ENCODE results near the gene COL20A1.

Gene COL20A1

GRCh38 chr20:63325021-63325471 is 32.1 kb downstream of the COL20A1 start:
- H3K9ac ChIP-seq (ENCODE audit: low read length) = no peak overlapping the region
- no peak overlapping the region for H3K4me3 ChIP-seq (ENCODE audit: low read length)
- no peaks in the 10 kb centered on the region for H3K9me3 ChIP-seq (ENCODE audit: control insufficient read depth, low read length)
- peaks cover 10% of the 10 kb centered on the region for H3K27me3 ChIP-seq (ENCODE audit: control insufficient read depth, insufficient read depth, low read length)
- no peaks in the 10 kb centered on the region for H3K4me1 ChIP-seq (ENCODE audit: control insufficient read depth, insufficient read depth, low read length)
- H3K36me3 ChIP-seq (ENCODE audit: control insufficient read depth, insufficient read depth, low read length) = no peaks in the 10 kb centered on the region

DNA sequence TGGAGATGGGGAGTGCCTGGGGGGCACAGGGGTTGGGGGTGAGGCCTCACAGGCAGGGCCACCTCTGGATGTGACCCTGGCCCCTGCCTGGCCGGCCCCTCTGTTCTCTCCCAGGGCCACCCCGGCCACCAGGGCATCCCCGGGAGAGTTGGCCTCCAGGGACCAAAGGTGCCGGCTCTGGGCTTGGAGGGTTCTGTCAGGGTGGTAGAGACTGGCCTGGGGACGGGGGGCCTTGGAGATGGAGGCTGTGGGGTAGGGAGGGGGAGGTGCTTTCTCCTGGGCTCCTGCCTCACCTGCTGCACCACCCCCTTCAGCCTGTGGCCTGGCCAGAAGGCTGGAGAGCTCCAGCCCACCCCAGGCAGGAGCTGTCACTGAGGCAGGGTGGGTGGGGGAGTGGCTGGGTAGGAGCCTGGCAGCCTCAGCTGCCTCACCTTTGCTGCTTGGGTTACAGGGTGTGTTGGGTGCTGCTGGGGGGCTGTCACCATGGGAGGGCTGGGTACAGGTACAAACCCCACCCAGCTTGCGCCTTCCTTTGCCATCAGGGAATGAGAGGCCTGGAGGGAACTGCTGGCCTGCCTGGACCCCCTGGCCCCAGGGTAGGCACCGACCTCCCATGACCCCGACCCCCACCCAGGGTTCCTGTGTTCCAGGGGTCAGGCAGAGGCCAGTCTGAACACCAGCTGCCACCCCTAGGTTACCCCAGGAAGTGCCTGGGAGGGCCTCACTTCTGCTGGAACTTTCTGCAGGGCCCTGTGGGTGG is 32.7 kb downstream of the COL20A1 start:
- Histone ChIP-seq H3K4me3 (ENCODE audit: low read length) (no peak overlapping the region), H3K27me3 (ENCODE audit: control insufficient read depth, insufficient read depth, low read length) (peaks cover 10% of the 10 kb centered on the region), H3K36me3 (ENCODE audit: control insufficient read depth, insufficient read depth, low read length) (no peaks in the 10 kb centered on the region), H3K4me1 (ENCODE audit: control insufficient read depth, insufficient read depth, low read length) (no peaks in the 10 kb centered on the region), H3K9ac (ENCODE audit: low read length) (no peak overlapping the region), H3K9me3 (ENCODE audit: control insufficient read depth, low read length) (no peaks in the 10 kb centered on the region)

- peaks cover 14% of the 10 kb centered on the region for H3K27me3 ChIP-seq (ENCODE audit: control insufficient read depth, insufficient read depth, low read length)
- no peaks in the 10 kb centered on the region for H3K36me3 ChIP-seq (ENCODE audit: control insufficient read depth, insufficient read depth, low read length)
- H3K4me1 ChIP-seq (ENCODE audit: control insufficient read depth, insufficient read depth, low read length) = no peaks in the 10 kb centered on the region
- H3K9me3 ChIP-seq (ENCODE audit: control insufficient read depth, low read length) = no peaks in the 10 kb centered on the region
- no peak overlapping the region for H3K9ac ChIP-seq (ENCODE audit: low read length)
- no peak overlapping the region for H3K4me3 ChIP-seq (ENCODE audit: low read length)
Measured at GRCh38 chr20:63326314-63327230, 33.6 kb downstream of the COL20A1 start.

GRCh38 chr20:63327231-63327745 is 34.3 kb downstream of the COL20A1 start:
- no peak overlapping the region for H3K4me3 ChIP-seq (ENCODE audit: low read length)
- H3K9ac ChIP-seq (ENCODE audit: low read length) = no peak overlapping the region
- no peaks in the 10 kb centered on the region for H3K9me3 ChIP-seq (ENCODE audit: control insufficient read depth, low read length)
- no peaks in the 10 kb centered on the region for H3K4me1 ChIP-seq (ENCODE audit: control insufficient read depth, insufficient read depth, low read length)
- peaks cover 10% of the 10 kb centered on the region for H3K27me3 ChIP-seq (ENCODE audit: control insufficient read depth, insufficient read depth, low read length)
- H3K36me3 ChIP-seq (ENCODE audit: control insufficient read depth, insufficient read depth, low read length) = no peaks in the 10 kb centered on the region

- no peaks in the 10 kb centered on the region for H3K9me3 ChIP-seq (ENCODE audit: control insufficient read depth, low read length)
- H3K4me3 ChIP-seq (ENCODE audit: low read length) = no peak overlapping the region
- H3K4me1 ChIP-seq (ENCODE audit: control insufficient read depth, insufficient read depth, low read length) = no peaks in the 10 kb centered on the region
- H3K9ac ChIP-seq (ENCODE audit: low read length) = no peak overlapping the region
- H3K36me3 ChIP-seq (ENCODE audit: control insufficient read depth, insufficient read depth, low read length) = no peaks in the 10 kb centered on the region
- H3K27me3 ChIP-seq (ENCODE audit: control insufficient read depth, insufficient read depth, low read length) = peaks cover 4% of the 10 kb centered on the region
Measured at GRCh38 chr20:63328026-63328700, 35.2 kb downstream of the COL20A1 start.

DNA sequence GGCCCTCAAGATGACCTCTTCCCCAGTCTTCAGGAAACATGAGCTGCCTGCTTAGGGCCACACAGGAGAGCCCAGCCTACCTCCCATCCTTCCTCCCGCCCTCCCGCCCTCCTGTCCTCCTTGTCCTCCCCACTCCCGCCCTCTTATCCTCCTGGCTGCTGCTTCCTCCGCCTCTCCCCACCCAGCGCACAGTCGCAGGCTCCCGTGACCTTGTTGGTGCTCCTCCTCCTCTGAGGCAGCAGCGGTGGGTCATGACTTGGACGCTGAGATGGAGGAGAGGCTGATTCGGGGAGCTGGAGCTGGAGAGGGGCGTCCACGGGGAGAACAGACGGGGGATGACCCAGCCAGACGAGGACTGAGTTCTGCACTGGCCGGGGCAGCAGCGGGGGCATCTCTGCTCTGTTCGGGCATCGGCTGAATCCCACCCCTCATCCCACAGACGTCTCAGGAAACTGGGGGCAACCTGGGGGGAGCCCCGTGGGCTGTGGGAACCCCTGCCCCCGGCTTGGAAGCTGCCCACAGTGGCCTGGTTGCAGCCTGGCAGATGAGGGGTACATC is 35.8 kb downstream of the COL20A1 start:
- Histone ChIP-seq H3K4me3 (ENCODE audit: low read length) (no peak overlapping the region), H3K36me3 (ENCODE audit: control insufficient read depth, insufficient read depth, low read length) (no peaks in the 10 kb centered on the region), H3K4me1 (ENCODE audit: control insufficient read depth, insufficient read depth, low read length) (no peaks in the 10 kb centered on the region), H3K9me3 (ENCODE audit: control insufficient read depth, low read length) (no peaks in the 10 kb centered on the region), H3K27me3 (ENCODE audit: control insufficient read depth, insufficient read depth, low read length) (peaks cover 4% of the 10 kb centered on the region), H3K9ac (ENCODE audit: low read length) (no peak overlapping the region)

GRCh38 chr20:63329331-63330083 is 36.5 kb downstream of the COL20A1 start:
- Histone ChIP-seq H3K4me1 (ENCODE audit: control insufficient read depth, insufficient read depth, low read length) (no peaks in the 10 kb centered on the region), H3K27me3 (ENCODE audit: control insufficient read depth, insufficient read depth, low read length) (peaks cover 4% of the 10 kb centered on the region), H3K9ac (ENCODE audit: low read length) (no peak overlapping the region), H3K4me3 (ENCODE audit: low read length) (no peak overlapping the region), H3K36me3 (ENCODE audit: control insufficient read depth, insufficient read depth, low read length) (no peaks in the 10 kb centered on the region), H3K9me3 (ENCODE audit: control insufficient read depth, low read length) (no peaks in the 10 kb centered on the region)

GRCh38 chr20:63330084-63330760 is 37.2 kb downstream of the COL20A1 start:
- no peaks in the 10 kb centered on the region for H3K36me3 ChIP-seq (ENCODE audit: control insufficient read depth, insufficient read depth, low read length)
- H3K9ac ChIP-seq (ENCODE audit: low read length) = no peak overlapping the region
- H3K27me3 ChIP-seq (ENCODE audit: control insufficient read depth, insufficient read depth, low read length) = peaks cover 4% of the 10 kb centered on the region
- H3K9me3 ChIP-seq (ENCODE audit: control insufficient read depth, low read length) = no peaks in the 10 kb centered on the region
- H3K4me3 ChIP-seq (ENCODE audit: low read length) = no peak overlapping the region
- H3K4me1 ChIP-seq (ENCODE audit: control insufficient read depth, insufficient read depth, low read length) = no peaks in the 10 kb centered on the region

- Histone ChIP-seq H3K9me3 (ENCODE audit: control insufficient read depth, low read length) (no peaks in the 10 kb centered on the region), H3K4me3 (ENCODE audit: low read length) (no peak overlapping the region), H3K36me3 (ENCODE audit: control insufficient read depth, insufficient read depth, low read length) (no peaks in the 10 kb centered on the region), H3K27me3 (ENCODE audit: control insufficient read depth, insufficient read depth, low read length) (peaks cover 4% of the 10 kb centered on the region), H3K4me1 (ENCODE audit: control insufficient read depth, insufficient read depth, low read length) (no peaks in the 10 kb centered on the region), H3K9ac (ENCODE audit: low read length) (no peak overlapping the region)
Measured at GRCh38 chr20:63330940-63331339, 38.0 kb downstream of the COL20A1 start.

- Histone ChIP-seq H3K27me3 (ENCODE audit: control insufficient read depth, insufficient read depth, low read length) (peaks cover 4% of the 10 kb centered on the region), H3K4me1 (ENCODE audit: control insufficient read depth, insufficient read depth, low read length) (no peaks in the 10 kb centered on the region), H3K4me3 (ENCODE audit: low read length) (no peak overlapping the region), H3K36me3 (ENCODE audit: control insufficient read depth, insufficient read depth, low read length) (no peaks in the 10 kb centered on the region), H3K9me3 (ENCODE audit: control insufficient read depth, low read length) (no peaks in the 10 kb centered on the region), H3K9ac (ENCODE audit: low read length) (no peak overlapping the region)
Measured at GRCh38 chr20:63331741-63332400, 38.9 kb downstream of the COL20A1 start.
